Measurements from ENCODE around the gene CCDC177.

Gene CCDC177

DNA sequence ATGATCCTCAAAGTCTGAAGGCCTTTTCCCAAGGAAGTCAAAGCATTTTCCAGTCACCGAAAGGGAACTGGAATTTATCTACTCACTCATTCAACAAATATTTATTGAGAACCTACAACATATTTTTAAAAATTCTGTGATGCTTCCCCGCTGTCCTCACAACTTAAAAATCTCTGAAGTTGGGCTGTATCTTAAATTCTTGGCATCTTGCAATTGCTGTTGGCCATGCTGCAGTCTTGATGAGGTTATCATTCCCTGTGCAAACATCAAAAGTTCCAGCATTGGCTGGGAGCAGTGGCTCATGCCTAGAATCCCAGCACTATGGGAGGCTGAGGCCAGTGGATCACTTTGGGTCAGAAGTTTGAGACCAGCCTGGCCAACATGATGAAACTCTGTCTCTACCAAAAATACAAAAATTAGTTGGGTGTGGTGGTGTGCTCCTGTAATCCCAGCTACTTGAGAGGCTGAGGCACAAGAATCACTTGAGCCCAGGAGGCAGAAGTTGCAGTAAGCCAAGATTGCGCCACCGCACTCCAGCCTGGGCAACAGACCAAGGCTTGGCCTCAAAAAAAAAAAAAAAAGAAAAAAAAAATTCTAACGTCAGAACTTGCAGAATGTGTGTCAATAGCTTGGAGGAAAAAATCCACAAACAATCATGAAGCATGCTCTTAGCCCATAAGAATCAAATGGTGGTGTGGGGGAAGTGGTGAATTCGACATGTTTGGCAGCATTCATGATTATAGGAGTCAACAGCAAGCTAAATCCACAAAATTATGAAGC, 34.9 kb downstream of the CCDC177 start:
- no peak overlapping the region for H3K4me3 ChIP-seq (ENCODE audit: low read depth, low read length)
- DNase-seq (ENCODE audit: low read depth) = peak; percentile 74
- TF ChIP-seq, protein P1, sequence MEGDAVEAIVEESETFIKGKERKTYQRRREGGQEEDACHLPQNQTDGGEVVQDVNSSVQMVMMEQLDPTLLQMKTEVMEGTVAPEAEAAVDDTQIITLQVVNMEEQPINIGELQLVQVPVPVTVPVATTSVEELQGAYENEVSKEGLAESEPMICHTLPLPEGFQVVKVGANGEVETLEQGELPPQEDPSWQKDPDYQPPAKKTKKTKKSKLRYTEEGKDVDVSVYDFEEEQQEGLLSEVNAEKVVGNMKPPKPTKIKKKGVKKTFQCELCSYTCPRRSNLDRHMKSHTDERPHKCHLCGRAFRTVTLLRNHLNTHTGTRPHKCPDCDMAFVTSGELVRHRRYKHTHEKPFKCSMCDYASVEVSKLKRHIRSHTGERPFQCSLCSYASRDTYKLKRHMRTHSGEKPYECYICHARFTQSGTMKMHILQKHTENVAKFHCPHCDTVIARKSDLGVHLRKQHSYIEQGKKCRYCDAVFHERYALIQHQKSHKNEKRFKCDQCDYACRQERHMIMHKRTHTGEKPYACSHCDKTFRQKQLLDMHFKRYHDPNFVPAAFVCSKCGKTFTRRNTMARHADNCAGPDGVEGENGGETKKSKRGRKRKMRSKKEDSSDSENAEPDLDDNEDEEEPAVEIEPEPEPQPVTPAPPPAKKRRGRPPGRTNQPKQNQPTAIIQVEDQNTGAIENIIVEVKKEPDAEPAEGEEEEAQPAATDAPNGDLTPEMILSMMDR (conservative IDR thresholded peaks at IDR 0.05; ENCODE audit: low read depth, low read length) = no peak

DNA sequence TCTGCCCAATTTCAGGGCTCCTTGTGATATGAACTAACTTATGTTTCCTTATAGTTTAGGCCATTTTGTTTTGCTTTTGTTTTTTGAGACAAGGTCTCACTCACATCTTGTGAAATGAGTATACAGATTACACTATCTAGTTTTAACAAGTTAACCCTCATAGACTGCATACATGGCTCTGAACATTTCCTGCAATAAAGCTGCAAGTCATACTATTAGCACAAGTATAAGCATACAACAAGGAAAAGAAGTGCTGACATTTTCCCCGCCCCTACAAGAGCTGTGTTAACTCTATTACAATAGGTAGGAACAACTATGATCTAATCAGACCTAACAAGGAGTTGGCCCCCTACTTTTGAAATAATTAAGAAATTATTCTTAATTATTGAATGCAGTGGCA, 35.9 kb downstream of the CCDC177 start:
- no peak overlapping the region for H3K4me3 ChIP-seq (ENCODE audit: low read depth, low read length)
- TF ChIP-seq, protein P1 (conservative IDR thresholded peaks at IDR 0.05; ENCODE audit: low read depth, low read length) = no peak
- no peak for DNase-seq (ENCODE audit: low read depth)

DNA sequence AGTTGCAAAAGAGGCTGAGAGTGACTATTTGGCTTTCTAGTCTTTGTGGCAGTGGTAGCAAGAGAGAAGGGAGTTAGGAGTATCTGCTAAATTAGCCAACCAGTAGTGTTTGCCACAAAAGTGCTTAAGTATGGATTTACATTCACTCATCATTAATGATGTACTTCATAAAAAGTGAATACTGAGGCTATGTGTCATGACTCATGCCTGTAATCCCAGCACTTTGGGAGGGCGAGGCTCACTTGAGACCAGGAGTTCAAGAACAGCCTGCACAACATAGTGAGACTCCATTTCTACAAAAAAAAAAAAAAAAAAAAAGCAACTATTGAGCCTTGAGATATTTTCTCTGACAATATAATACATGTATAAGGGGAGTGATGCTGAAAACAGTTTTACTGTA, 36.8 kb downstream of the CCDC177 start:
- TF ChIP-seq, protein P1 (conservative IDR thresholded peaks at IDR 0.05; ENCODE audit: low read depth, low read length) = no peak
- no peak overlapping the region for H3K4me3 ChIP-seq (ENCODE audit: low read depth, low read length)
- no peak for DNase-seq (ENCODE audit: low read depth)

DNA sequence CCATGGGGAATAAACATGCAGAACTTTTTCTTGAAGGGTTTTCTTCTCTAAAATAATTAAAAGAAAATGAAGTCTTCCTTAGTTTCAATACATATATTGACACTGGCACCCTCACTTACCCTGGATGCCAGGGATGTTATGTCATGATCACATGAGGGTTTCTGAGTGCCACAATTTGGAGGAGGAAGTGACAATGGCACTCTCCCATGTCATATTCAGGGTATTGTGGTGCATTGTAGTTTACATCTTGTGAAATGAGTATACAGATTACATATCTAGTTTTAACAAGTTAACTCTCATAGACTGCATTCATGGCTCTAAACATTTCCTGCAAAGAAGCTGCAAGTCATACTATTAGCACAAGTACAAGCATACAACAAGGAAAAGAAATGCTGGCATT, 37.7 kb downstream of the CCDC177 start:
- no peak overlapping the region for H3K4me3 ChIP-seq (ENCODE audit: low read depth, low read length)
- TF ChIP-seq, protein P1 (conservative IDR thresholded peaks at IDR 0.05; ENCODE audit: low read depth, low read length) = no peak
- DNase-seq (ENCODE audit: low read depth) = no peak

DNA sequence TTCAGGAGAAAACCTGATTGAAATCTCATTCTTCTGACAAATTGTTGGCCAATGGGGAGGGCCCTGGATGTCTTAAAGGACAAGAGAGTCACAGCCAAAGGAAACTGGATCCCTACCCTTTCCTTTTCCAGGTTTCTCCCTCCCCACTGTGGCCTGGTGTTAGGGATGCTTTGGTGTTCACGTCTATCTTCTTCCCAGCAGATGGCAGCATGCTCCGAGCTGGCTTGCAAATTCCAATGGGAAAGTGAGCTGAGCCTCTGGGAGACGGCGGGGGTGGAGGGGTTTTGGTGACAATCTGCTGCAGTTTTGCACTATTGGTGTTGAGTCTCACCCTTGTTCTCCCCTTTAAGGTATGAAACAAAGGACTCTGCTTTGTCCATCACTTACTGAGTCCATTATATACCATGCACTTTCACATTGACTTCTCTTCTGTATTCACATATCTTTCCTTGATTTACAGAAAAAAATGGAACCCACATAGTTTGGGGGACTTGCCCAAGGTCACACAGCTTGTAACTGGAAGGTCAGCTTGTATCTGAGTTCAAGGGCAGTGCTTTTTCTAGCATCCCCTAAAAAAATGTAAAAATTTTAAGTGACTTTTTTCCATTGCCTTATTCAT, 39.3 kb downstream of the CCDC177 start:
- DNase-seq (ENCODE audit: low read depth) = peak; percentile 67
- H3K4me3 ChIP-seq (ENCODE audit: low read depth, low read length) = no peak overlapping the region
- TF ChIP-seq, protein P1 (conservative IDR thresholded peaks at IDR 0.05; ENCODE audit: low read depth, low read length) = peak; percentile 90

DNA sequence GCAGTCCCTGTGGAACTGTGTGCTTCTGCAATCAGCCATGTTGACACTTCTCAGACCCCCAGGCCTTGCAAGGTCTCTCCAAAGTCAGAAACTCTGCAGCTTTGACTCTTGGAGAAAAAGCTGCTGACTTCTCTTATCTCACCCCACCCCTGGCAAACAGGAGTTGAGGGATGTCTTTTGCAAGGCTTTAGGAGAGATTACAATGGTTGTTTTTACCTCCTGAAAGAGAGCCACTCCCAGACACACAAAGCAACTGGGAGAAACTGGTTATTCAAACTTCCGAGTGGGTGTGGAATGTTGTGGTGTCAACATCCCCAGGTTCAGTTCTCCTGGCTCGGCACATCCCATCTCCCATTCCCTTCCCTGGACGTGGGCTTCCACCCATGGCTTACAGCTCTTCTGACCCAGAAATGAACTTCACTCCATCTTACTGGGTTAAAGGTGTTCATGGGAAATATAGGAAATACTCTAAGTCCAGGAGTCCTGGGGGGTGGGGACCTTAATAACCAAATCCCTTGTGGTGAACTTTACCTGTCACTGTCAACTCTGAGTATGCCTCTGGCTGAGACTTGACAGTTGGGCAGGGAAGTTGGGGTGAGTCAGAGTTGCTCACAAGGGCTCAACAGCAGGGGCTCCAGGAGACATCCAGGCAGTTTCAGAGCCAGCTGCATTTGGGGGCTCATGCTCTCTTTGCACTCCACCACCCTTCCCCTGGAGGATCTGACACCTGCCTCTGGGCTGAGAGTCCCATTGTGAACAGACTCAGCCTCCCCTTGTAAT, 41.9 kb downstream of the CCDC177 start:
- no peak for DNase-seq (ENCODE audit: low read depth)
- TF ChIP-seq, protein P1 (conservative IDR thresholded peaks at IDR 0.05; ENCODE audit: low read depth, low read length) = no peak
- H3K4me3 ChIP-seq (ENCODE audit: low read depth, low read length) = no peak overlapping the region

Measured in choroid plexus epithelial cell (primary cell).